GM21423 (cell line): Measurements from ENCODE around the gene TNNI3K.

Experiments used
- ATAC-seq: cut with Tn5 transposase; IDR thresholded peaks from one replicate; pipeline ENCODE4 v1.9.1; 2021; ENCODE audit warnings: mild to moderate bottlenecking, moderate library complexity; ENCODE audit not compliant: unreplicated experiment

TNNI3K gene

DNA sequence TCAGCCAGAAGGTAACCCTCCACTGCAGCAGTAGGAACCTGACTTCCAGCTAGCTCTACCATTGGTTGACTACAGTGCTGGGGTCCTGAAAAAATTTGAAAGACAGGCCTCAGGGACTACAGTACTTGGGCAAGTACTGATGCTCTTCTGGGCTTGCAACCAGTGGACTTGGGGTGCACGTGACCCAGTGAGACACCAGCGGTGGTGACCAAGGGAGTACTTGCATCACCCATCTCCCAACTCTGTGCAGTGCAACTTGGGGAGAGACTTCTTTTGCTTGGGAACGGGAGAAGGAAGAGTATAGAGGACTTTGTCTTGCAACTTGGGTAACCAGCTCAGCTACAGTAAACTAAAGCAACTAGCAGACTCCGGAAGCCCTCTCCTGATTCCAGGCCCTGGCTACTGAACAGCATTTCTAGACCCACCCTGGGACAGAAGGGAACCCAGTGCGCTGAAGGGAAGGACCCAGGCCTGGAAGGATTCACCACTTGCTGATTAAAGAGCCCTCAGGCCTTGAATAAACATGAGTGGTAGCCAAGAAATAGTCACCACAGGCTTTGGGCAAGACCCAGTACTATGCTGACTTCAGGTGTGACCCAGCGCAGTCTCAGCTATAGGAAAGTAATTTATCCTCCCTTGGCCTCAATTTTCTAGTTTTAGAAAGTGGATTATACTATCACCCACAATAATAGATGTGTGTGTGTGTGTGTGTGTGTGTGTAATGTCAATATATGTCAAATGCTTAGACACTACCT is 45.6 kb downstream of the TNNI3K start:
- ATAC-seq, result no peak

GRCh38 chr1:74286414-74286813 is 51.2 kb downstream of the TNNI3K start:
- ATAC-seq, result no peak

DNA sequence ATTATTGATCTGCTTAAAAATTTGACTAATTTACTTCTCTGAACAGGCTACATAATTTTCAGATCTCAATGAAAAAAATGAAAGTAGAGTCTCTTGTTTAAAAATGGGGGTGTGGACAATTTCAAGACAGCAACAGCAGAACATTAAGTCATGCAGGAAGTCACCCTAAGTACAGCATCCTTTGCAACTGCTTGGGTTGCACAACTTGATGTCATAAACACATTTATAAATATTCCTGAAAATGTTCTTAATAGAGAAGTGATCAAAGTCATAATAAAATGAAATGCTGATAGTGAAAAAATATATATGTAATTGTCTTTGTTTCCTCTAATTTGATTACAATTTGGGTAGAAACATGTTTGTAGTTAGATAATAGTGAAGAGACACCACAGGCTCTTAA is 79.3 kb downstream of the TNNI3K start:
- ATAC-seq, result no peak

DNA sequence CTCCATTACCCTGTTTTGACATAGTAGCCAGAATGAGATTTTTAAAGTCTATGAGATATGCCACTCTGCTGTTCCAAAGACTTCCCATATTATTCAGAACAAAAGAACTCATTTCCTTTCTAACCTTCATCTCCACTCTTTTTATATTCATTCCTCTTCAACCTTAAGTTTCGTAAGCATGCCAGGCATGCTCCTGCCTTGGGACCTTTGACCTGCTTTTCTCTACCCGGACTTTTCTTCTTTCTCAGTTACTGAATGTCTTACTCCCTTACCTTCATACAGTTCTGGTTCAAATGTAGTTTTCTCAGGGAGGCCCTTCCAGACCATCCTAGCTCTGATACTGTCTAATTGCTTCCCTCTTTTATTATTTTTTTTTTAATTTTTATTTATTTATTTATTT is 81.1 kb downstream of the TNNI3K start:
- no peak for ATAC-seq

- no peak for ATAC-seq
Measured at GRCh38 chr1:74317663-74318062, 82.5 kb downstream of the TNNI3K start.

DNA sequence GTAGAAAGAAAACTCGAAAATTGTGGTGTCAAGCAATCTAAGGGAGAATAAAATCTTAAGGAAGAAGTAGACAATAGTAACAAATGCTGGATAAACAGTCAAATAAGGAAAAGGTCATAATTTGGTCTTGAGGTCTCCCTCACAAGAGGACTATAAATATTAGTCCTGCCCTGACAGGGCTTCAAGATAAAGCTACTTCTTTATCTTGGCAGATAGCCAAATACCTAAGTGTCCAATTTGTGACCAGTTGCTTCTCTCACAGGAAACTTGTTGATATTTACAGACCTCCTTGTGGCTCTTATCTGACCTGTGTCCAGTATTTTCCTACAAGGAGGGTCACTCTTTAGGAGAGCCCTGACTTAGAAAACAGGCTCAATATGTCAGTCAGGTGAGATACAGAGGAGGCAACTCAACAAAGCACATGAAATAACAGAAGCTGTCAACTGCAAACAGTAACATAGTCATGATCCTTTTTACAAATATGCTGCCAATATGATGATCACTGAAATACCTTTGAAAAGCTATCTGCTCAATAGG is 88.8 kb downstream of the TNNI3K start:
- ATAC-seq, result no peak

DNA sequence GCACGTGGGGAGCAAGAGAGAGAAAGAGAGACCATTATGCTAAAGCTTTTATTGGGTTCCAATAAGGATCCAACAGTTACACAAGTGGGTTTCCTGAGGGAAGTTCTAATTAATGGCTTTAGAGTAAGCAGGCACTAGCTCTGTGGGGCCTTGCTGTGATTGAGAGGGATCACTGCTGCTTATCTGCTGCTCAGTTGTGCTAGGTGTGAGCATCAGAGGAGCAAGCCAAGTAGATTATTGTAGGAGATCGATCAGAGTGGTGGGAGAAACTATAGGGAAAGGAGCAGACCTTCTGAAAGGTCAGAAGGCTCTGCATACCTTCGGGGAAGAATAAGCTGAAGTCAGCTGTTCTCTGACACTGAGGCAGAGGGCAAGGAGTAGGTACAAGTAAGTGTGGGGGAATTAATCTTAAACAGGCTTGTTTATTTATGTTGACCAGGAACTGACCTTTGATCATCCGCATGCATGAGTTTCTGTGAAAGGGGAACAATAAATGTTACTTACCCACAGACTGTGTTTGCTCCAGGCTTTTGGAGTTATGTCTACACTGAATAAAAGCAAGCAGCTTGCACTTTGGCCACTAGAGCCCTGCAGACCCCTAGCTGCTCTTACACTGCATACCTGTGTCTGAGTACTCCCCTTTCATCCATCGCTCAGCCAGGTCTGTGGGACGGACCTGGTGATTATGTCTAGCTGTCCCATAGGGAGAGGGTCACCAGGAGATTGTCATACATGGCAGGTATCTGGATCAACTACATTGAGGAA is 89.7 kb downstream of the TNNI3K start:
- no peak for ATAC-seq

DNA sequence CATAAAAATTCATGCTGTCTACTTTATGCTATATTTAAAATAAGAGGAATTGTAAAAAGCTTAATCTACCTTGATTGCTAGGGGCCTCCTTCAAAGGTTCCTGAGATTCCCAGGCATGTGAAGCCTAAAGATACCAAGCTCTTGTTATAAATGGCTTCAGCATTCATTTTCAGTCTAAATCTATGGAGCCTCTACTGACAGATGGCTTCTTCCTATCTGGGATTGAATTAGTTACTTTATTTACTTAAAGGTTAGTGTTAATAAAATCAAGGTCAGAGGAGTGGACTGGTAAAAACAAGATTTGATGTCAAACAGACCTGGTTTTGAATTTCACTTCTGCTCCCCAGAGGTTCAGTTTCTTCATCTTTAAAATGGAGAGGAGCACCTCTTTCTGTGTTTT is 93.7 kb downstream of the TNNI3K start:
- no peak for ATAC-seq

GRCh38 chr1:74333244-74333643 is 98.1 kb downstream of the TNNI3K start:
- ATAC-seq, result no peak

GRCh38 chr1:74334147-74334546 is 99.0 kb downstream of the TNNI3K start:
- no peak for ATAC-seq

- ATAC-seq, result no peak
Measured at GRCh38 chr1:74340656-74341055, 105.5 kb downstream of the TNNI3K start.

- no peak for ATAC-seq
Measured at GRCh38 chr1:74341702-74342339, 106.6 kb downstream of the TNNI3K start.

GRCh38 chr1:74343216-74343615 is 108.0 kb downstream of the TNNI3K start:
- ATAC-seq, result no peak

- no peak for ATAC-seq
Measured at GRCh38 chr1:74344387-74344786, 109.2 kb downstream of the TNNI3K start.

GRCh38 chr1:74356493-74356892 is 121.3 kb downstream of the TNNI3K start:
- ATAC-seq, result no peak

- no peak for ATAC-seq
Measured at GRCh38 chr1:74357150-74357549, 122.0 kb downstream of the TNNI3K start.

GRCh38 chr1:74357756-74358155 is 122.6 kb downstream of the TNNI3K start:
- ATAC-seq, result no peak

DNA sequence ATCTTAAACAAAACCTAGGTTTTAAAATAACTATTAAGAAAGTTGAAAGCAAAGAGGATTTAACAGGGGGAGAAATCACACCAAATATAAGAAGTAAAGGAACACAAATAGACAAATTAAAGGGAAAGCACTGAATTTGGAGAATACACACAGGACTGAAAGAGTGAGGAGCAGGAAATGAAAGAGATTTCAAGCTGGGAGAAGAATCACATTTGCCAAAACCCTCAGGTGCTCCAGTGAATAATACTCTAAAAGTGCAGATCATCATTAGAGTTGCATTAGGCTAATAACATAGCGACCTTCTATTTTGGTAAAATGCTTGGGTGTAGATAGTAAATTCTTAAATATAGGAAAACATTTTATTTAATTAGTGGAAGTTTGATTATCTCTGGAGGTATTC is 127.5 kb downstream of the TNNI3K start:
- ATAC-seq, result no peak

DNA sequence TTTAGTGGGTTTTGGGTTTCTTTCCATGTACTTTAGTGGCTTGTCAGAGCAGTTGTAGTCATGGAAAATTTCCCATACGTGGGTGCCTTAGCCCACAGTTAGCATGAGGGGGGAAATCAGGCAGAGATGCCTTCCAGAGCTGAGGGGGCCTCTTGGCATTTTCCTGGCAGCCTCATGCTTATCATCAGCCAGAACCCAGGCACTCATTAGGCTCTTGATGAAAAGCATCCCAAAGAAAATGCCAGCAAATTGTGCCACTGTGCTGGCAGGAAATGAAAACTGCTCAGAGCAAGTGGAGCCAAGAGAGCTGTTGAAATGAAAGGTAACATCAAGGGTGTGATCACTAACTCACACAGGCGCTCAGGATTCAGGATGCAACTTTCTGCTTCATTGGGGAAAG is 128.0 kb downstream of the TNNI3K start:
- ATAC-seq, result no peak

DNA sequence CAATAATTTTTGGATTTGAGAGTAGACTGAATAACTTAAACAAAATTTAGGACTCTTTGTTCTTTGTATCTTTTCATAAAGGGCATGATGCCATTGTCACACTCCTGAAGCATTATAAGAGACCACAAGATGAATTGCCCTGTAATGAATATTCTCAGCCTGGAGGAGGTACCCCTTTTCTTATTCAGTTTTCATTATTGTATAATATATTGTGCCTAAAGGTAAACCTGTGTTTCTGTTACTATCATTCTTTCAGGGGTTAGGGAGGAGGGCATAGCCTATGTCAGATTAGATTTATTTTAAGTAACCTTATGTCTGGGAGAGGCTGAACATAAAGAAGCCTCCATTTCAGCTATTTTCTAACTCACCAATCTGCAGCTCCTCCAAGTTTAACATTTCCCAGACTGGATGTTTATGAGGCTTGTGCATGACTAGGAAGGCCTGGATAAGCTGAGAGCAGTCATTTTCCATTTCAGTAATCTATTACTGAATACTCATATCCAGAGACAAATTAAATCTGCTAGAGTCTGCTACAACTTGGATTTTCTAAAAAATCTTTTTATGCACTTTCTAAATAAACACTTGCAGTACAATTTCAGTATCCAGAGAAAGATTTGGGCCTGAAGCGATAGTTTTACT is 132.1 kb downstream of the TNNI3K start:
- no peak for ATAC-seq

- ATAC-seq, result no peak
Measured at GRCh38 chr1:74368335-74368734, 133.1 kb downstream of the TNNI3K start.
